Measurements from ENCODE around the gene EHF.

DNA sequence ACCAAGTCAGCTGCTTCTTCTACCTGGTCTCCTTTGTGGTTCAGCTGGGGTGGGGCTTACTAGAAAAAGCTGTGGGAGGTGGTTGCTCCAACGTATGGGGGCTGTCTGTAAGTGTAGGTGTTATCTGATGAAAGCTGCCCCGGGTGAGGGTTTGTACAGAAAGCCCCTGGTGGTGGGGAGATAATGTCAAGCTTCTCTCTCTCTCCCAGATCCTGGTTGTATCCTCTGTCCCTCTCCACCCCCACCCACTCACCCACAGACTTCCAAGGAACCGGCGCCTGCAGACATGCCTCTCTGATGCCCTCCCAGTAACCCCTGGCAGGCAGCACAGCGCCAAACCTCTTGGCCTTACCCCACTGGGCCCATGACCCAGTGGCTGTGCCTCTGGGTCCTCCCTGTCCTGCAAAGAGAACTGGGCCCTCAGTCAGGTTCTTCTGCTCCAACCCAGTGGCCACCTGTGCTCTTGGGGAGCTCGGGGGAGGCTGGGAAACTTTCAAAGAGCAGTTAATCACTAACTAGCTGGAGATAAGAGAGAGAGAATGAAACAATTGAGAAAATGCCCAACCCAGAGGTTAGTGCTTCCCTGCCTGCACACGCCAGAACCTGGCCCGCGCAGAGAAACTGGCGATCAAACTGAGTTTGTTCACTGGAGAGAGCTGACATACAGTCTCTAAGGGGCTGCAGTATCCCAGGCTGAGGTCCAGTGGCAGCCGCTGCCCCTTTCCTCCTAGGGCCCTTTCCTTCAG is 20.4 kb upstream of the EHF start:
- TF ChIP-seq SP1 (IDR thresholded peaks at IDR 0.05) (no peak), FOXK2 (IDR thresholded peaks at IDR 0.05) (no peak), ARNT (IDR thresholded peaks at IDR 0.05) (no peak), SUZ12 (IDR thresholded peaks at IDR 0.05) (no peak), FOXM1 (IDR thresholded peaks at IDR 0.05; ENCODE audit: borderline replicate concordance) (no peak), TARDBP (IDR thresholded peaks at IDR 0.05) (no peak), ZNF384 (IDR thresholded peaks at IDR 0.05) (no peak), BHLHE40 (IDR thresholded peaks at IDR 0.05; ENCODE audit: borderline replicate concordance) (no peak), HDGF (IDR thresholded peaks at IDR 0.05; ENCODE audit: borderline replicate concordance) (no peak), PKNOX1 (IDR thresholded peaks at IDR 0.05) (no peak), FOXA1 (IDR thresholded peaks at IDR 0.05) (no peak), NFRKB (IDR thresholded peaks at IDR 0.05) (no peak), L3MBTL2 (conservative IDR thresholded peaks at IDR 0.05) (no peak), LEF1 (IDR thresholded peaks at IDR 0.05; ENCODE audit: borderline replicate concordance) (no peak)
